Activated T-helper 1 cell treated with anti-CD3 and anti-CD28 coated beads, Interleukin-2, amount 50 U/mL, for 16 hours (primary cell): ENCODE measurements around the gene ZAP70.
A peak's percentile ranks its signal among the peaks of the same experiment; 100 is the strongest.
"Not testable (repeated sequence)": the region's sequence is repeated elsewhere in the genome, so short reads cannot be mapped to it uniquely, and the experiment has no call there.

Experiments used
- DNase-seq, 2 donors: peaks; one replicate each; pipeline ENCODE4 v3.0.0-alpha.2; 2020; ENCODE audit warnings: low read depth in 1 of 2, low spot score in 1 of 2

The ZAP70 gene

DNA sequence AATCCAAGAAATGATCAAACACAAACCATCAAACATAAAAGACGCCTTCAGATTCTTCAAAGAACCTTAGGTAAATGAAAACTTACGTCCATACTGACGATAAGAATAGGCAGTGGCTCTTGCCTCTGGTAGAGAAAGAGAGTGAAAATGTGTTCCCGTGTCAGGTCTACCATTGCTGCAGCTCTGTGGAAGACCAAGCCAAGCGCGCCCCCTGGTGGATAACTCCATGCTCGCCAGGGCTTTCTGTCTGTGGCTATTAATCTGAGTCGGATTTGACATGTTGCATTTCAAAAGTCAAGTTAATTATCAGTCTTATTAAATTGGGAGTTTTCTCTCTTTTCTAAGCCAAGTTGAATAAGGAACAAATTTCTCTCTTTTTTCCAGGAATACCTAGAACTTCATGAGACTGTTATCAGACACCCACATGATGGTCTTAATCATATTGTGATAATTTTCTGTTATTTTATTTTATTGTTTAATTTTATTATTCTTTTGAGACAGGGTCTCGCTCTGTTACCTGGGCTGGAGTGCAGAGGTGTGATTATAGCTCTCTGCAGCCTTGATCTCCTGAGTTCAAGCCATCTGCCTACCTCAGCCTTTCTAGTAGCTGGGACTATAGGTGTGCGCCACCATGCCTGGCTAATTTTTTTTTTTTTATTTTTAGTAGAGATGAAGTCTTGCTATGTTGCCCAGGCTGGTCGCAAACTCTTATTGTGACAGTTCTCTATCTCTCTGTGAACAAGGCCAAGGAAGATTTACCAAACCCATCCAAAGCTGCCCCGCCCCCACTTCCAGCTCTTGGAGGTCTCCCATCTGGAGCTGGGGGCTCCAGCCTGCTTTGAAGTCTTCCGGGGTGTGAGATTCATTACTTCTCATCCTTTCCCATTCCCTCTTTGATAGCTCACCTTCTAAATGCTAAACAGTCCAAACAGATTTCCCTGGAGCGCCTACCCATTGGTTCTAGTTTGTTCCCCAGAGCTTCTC is 15.8 kb upstream of the ZAP70 start:
- DNase-seq = peak; percentile 85 to 97

DNA sequence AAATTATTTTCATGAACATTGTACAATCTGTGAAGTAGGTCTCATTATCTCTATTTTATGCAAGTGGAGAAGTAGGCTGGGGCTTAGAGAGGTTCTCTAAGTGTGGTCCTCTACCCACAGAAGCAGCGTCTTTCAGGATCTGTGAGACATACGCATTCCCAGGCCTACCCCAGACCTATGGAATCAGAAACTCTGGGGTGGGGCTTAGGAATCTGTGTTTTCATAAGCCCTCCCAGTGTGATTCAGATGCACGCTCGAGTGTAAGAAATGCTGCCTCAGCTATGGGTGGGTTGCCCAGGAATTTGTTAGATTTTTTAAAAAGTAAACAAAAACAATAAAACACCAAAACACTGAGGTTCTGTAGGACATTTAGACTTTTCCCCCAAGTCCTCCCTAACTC is 14.8 kb upstream of the ZAP70 start:
- DNase-seq = no peak

DNA sequence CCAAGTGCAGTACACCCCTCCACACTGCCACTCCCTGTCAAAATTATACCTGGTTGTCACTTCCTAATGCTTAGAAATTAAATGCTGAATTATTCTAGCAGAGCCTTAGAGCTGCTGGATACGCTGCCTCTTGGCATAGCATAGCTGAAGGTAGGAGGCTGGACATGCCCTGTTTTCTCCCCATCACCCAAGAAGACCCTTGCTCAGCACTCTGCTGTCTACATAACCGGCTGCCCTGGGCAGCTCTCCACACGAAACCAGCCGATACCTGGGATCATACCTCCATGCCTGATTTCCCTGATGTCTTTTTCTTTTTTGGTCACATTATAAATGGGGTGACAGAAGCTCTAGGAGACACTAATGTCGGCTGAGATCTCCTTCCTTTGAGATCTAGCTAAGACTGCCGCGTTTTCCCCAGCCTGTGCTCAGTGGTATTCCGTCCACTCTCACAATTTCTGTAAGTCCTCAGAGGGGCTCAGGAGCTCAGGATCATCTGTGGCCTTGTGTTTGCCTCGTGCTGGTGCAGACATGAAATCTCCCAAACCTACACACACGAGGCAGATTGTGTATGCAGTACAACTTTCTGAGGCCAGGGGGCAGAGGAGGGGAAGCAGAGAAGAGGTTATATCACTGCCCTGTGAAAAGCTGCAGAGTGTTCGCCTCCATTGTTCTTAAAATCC is 13.5 kb upstream of the ZAP70 start:
- DNase-seq = peak in 1 of 2 donors; percentile 29

DNA sequence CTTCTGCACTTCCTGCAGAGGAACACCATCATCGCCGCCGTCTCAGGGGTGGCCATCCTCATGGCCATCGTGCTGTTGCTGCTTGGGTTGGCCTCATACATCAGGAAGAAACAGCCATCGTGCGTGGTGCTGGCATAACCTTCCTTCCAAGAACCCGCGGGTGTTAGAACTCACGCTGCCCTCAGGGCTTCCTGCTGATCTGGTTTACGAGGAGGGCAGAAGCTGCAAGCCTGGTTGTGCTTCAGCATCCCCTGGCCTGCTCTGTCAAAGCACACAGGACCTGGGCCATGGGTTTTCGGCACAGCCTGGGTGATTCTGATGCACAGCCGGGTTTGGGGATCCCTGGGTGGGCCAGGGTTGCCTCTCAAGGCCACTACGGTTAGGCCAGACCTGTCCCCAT is 12.2 kb upstream of the ZAP70 start:
- no peak for DNase-seq

DNA sequence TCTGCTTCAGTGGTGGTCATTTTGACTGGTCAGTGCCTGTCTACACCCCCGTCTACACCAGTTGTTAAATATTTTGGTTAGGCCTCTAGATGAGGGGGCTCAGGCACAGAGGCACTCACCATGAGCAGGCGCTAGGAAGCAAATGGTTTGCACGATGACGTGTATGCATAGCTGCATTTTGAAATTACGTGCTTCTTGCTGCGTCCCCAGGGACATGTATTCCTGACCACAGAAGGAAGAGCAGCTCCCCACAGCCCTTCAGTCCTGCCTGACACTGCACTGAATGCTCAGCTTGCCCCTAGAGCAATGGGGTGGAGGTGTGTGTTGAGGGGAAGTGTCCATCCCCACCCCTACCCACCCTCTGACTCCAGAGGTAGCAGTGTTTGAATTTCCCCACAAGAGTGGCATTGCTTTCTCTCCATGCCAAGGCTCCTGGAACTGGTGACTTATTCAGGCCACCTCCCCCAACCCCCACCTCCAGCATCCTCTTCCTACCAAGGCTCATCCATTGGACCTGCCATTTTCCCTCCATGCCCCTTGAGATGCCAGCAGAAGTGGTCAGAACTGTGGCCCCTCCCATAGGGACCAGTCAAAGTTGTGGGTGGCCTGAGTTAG is 11.4 kb upstream of the ZAP70 start:
- no peak for DNase-seq

DNA sequence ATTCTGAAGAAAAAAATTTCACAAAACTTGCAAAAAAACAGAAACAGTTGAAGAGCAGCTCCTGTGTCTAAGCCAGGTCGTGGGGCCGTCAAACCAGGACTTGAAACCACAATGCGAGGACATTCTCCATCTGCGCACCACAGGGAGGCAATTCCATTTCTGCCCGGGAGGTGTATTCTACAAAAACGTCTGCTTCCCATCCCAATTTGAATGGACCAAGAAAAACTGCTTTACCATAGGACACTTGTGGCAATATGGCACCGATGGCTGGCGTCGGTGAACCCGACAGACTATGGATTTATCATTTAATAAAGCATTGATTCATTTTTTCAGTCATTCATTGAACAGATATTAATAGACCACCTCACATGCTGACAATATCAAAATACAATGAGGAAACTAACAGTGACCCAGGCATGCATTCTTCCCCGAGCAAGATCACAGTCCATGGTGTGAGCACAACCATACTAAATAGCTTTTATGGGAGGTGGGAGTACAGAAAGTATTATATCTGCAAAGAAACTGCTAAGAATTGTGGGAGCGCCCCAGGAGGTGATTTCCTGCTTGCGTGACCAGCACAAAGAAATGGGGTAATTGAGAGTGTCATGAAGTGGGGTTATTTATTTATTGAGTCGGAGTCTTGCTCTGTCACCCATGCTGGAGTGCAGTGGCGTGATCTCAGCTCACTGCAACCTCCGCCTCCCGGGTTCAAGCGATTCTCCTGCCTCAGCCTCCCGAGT is 10.5 kb upstream of the ZAP70 start:
- DNase-seq = no peak

DNA sequence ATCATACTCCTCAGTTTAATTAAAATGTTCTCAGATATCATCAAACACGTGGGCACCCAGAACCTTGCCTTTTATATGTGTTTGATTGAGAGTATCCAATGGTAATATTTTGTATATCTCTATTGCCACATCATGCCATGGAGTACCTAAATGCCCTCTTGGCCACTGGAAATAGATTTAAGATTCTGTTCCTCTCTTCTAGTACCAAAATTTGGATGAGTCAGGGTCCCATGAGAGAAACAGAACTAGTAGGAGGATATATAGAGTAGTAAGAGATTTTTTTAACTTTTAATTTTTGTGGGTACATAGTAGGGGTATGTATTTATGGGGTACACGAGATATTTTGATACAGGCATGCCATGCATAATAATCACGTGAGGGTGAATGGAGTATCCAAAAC is 9.6 kb upstream of the ZAP70 start:
- no peak for DNase-seq

DNA sequence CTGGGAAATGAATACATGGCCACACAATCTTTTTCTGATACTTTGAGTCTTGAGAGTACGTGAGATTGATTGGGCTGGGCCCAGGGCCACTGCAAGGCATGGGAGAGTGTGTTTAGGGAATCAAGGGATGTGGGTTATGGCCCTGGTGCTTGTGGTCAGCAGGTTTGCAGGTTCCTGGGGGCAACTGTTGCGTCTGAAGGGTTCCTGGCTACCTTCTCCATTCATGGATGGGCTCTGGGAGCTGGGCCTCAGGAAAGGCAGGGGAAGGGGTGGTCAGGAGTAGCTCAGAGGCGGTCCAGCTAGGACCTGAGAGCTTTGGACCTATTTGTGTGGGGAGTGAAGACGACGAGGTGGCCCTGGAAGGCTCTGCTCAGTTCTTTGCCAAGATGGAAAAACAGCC is 8.4 kb upstream of the ZAP70 start:
- DNase-seq = no peak

DNA sequence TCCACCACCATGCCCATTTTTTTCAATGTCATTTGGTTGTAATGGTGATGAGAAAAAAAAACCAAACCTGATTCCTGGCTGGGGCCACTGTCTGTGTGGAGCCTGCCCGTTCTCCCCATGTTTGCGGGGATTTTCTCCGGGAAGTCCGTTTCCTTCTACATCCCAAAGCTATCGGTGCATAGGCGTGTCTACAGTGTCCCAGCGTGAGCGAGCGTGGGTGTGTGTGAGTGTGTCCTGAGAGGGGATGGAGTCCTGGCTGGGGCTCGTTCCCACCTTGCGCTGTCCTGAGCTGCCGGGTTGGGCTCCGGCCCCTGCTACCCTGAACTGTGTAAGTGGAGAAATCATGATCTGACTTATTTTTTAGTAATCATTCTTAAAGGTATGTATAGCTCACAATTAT is 7.3 kb upstream of the ZAP70 start:
- no peak for DNase-seq

DNA sequence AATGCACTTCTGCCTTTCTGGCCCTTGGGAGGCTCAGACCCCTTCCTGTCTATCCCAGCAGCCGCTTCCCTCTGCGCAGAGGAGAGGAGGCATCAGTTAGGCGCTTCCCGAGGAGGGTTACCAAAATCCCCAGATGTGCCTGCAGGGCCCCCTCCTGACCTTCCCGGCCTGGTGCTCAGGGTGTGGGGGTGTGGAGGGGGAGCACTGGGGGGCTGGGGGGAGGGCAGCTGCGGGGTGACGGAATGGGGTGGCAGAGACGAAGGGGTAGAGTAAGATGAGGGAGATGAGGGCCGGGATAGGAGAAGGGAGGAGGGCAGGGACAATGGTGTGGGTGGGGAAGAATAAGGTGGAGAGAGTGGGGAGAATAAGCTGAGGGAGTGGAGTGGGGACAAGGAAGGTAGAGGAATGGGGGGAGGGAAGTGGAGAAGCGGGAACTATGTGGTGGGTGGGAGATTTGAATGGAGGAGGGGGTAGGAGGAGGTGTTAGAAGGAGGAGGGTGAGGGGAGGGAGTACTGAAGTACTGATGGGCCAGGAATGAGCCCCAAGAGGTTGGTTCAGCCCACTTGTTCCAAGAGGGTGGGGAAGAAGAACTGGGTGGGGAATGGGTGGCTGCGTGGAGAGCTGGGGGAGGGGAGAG is 6.5 kb upstream of the ZAP70 start:
- DNase-seq = no peak

DNA sequence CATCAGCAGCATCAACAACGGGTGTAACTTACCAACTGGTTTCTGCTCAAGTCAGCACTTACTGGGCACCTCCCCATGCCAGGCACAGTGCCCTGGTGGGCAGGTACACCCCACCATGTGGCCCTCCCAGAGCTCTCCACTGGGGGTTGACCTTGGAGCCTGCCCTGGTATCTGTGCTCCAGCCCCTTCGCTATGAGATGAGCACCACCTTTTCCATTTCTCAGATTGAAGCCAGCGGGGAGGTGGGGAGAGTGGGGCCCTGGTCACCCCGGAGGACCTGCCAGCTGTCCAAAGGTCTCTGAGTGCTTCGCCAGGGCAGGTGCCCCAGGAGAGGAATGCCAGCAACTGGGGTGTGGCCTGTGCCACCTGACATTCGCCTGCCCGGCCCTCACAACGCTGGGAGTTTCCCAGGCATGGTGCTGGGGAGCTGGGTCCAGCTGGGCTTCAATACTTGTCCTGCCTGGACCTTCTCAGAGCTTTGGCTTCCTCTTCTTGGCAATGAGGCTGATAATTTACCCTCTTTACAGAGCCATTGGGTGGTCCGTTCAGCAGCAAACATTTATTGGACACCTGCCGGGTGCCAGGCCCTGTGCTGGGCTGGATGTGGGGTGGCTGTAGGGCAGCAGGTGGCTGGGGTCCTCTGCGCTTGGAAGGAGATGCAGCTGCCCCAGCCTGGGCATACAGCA is 5.9 kb upstream of the ZAP70 start:
- DNase-seq = no peak

DNA sequence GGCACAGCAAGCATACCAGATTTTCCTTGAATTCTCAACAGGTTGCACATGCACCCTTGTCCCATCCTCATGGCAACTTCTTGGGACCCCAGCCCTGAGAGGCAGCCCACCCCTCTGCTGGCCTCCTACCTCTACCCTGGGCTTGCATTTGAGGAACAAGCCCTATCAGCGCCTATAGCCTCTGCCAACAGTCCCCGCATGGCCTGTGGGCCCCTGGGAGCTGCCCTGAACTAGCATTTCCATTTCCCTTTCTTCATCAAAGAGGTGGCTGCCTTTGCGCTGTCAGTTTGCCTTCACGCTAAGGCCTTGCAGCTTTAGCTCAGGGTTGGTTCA is 5.4 kb upstream of the ZAP70 start:
- DNase-seq = no peak

DNA sequence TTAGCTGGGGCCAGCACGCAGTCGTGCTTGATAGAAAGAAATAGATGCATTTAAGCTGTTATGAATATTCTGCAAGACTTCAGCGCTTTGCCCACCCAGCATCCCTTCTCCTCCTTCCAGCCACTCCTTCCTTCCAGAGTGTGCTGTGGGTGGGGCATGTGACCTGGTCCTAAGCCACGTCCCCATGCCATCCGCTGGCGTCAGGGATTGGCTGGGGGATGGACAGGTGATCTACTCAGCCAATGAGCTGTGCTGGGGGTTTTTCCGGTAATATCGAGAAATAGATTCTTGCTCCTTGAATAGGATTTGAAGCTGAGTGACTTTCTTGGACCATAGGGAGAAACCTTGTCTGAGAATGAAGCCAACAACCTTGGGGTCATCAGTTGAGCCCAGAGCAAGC is 4.8 kb upstream of the ZAP70 start:
- no peak for DNase-seq

DNA sequence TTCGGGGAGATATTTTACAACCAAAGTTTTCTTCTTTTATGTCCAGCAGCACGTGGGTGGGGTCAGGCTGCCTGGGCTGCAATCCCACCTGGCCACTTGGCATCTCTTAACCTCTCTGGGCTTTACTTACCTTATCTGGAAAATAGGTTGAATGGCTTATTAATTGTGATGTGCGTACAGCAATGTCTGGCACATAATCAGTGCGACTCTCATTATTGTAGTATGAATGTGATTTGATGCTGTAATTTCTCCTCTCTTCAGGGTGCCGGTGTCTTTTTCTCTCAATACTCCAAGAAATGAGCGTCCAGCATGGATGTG is 2.0 kb upstream of the ZAP70 start:
- no peak for DNase-seq

DNA sequence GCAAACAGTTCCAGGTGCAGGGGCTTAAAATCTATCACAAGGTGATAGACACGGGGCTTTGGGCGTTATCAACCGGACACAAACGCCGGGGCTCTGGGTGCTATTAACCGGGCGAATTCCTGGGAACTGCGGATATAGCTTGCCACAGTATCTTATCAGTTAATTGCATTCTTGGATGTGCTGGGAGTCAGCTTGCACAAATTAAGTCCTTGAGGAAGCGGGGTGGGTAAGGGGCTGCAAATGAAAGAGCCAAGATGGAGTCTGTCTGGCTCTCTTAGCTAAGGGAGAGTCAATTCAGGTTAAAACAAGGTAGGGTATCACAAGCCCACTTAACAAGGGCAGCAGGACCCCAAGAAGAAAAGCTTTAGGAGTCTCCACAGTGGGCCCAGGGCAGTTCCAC is 1.2 kb upstream of the ZAP70 start:
- DNase-seq = not testable (repeated sequence)

DNA sequence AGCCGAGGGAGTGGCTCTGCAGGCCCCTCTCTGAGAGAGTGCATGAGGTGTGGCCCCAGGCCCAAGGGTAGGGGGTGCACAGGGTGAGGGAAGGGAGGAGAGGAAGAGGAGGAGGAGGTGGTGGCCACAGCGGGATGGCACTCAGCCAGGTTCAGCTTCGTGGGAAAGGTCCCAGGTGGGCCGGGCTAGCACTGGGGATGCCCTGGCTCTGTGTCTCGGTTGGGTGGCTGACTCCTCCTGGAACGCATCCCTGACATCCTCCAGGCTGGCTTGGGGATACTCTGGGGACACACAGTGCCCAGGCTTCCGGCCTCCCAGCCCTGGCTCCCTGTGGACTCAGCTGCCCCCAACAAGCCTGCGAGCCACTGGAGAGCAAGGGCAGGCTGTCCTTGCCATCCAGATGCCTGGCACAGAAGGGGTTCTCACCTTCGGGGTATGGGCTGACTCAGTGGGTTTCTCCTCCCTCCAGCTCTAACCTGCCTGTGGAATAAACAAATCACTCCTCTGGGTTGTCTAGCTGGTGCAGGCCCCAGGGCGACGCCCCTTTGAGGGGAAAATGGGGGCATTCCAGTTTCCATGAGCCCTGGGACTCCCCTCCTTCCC is 582 bp upstream of the ZAP70 start:
- DNase-seq = peak in 1 of 2 donors; percentile 34

DNA sequence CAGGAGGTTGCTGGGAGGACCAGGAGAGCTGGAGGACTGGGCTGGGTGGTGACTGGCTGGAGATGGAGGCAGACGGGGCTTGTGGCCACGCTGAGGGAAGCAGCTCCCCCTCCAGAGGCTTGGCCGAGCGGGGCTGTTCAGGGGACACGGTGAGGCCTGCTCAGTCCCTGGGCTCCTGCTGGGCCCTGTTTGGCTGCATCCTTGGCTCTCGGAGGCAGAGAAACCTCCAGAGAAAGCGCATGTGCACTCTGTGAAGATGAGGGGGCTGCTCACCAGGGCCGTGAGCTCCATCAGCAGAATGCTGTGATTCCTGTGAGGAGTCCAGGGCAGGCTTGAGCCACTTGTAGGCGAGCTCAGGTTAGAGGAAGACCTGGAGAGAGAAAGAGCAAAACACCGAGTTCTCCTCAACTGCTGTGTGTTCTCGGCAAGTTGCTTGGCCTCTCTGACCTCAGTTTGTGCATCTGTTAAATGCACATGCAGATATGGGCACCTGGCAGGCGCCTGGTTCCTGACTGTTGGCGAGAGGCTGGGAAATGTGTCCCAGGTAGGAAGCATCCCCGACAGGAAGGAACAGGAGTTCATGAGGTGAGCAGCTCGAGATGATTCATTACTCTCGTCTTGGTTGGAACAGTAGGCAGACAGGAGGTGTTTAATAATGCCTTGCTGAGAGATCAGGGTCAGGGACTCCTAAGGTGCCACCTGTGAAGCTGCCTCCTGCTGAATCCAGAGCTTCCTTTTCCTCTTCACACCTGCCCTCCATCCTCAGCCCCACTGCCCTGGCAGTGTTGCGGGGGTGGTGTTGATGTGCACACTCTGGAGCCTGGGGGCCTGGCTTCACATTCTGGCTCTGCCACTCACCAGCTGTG is 941 bp downstream of the ZAP70 start:
- DNase-seq = no peak

DNA sequence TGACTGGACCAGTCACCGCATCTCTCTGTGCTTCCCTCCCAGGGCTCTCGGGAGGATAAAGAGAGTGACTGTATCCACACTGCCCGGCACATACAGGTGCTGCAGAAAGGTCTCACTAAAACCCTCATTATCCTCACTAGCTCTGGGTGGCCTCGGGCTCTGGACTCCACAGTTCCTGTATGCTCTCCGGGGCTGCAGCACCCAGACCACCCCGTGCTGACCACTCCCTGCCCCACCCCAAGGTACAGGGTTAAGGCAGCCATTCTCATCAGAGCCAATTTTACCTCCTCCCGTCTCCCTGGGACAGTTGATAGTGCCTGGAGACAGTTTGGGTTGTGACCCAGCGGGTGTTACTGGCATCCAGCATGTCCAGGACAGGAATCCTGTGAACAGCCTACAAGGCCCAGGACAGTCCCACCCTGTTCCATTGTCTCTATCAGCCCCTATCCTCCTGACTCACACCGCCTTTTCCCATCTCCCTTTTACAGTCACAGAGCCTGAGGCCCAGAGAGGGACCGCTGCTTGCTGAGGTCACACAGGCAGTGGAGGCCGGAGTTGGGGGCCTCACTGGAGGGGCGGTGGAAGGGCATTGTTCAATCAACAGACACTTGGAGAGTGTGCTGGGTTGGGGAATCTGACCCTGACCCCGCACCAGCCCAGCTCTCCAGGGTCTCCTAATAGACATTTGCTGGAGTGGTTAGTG is 1.7 kb downstream of the ZAP70 start:
- DNase-seq = no peak
